Endothelial cell (in vitro differentiated cells): ENCODE measurements around the gene RINL. TPM values are rescaled to one million over a fixed set of nuclear protein-coding genes. Genes with fewer than 3 reads are reported as not detected.

Experiments used
- DNase-seq: peaks from one replicate; pipeline ENCODE4 v3.0.0; 2021; ENCODE audit warnings: low spot score
- H3K27ac Mint-ChIP-seq: one replicate; pipeline ENCODE4 v1.8.0; 2021; ENCODE audit warnings: mixed read lengths, inconsistent platforms; ENCODE audit not compliant: unreplicated experiment
- H3K27me3 Mint-ChIP-seq: one replicate; pipeline ENCODE4 v1.8.0; 2021; ENCODE audit warnings: mild to moderate bottlenecking, moderate library complexity, mixed read lengths, inconsistent platforms; ENCODE audit not compliant: unreplicated experiment
- H3K36me3 Mint-ChIP-seq: one replicate; pipeline ENCODE4 v1.8.0; 2021; ENCODE audit warnings: mild to moderate bottlenecking, low read depth, mixed read lengths, inconsistent platforms; ENCODE audit not compliant: unreplicated experiment
- H3K4me1 Mint-ChIP-seq: one replicate; pipeline ENCODE4 v1.8.0; 2021; ENCODE audit warnings: mild to moderate bottlenecking, mixed read lengths, inconsistent platforms; ENCODE audit not compliant: unreplicated experiment
- H3K4me3 Mint-ChIP-seq: one replicate; pipeline ENCODE4 v1.8.0; 2021; ENCODE audit warnings: mild to moderate bottlenecking, mixed read lengths, inconsistent platforms; ENCODE audit not compliant: unreplicated experiment
- H3K9me3 Mint-ChIP-seq: one replicate; pipeline ENCODE4 v1.8.0; 2021; ENCODE audit warnings: mixed read lengths, inconsistent platforms; ENCODE audit not compliant: unreplicated experiment
- CTCF ChIP-seq: fragments of 200-600 bp; sonication (generic); IDR thresholded peaks from one replicate; pipeline ENCODE4 v1.5.0; 2021; ENCODE audit warnings: antibody characterized with exemption; ENCODE audit not compliant: unreplicated experiment
- total RNA-seq: library from RNA; stranded (reverse); fragmentation: NEBNext Ultra II Directional; extraction: Animal tissue kit (Norgen Biotek cat#: 25700); gene quantifications from one replicate; pipeline ENCODE4 v1.2.1, GENCODE V29; 2021; ENCODE audit not compliant: unreplicated experiment

The RINL gene
- total RNA-seq, 1 donor from 2014 or later: 5.6 TPM

- no peak for TF ChIP-seq CTCF
- no peak overlapping the region for H3K4me3 Mint-ChIP-seq
- H3K4me1 Mint-ChIP-seq: peaks cover 12% of the 10 kb centered on the region
- H3K36me3 Mint-ChIP-seq: peaks cover 15% of the 10 kb centered on the region
- no peak overlapping the region for H3K27ac Mint-ChIP-seq
- peaks cover 5% of the 10 kb centered on the region for H3K27me3 Mint-ChIP-seq
- no peaks in the 10 kb centered on the region for H3K9me3 Mint-ChIP-seq
- DNase-seq: no peak
Observed at GRCh38 chr19:38920602-38921419, 42.7 kb upstream of the RINL start.

GRCh38 chr19:38919837-38920601 is 41.9 kb upstream of the RINL start:
- no peak for TF ChIP-seq CTCF
- Mint-ChIP-seq H3K36me3 (peaks cover 10% of the 10 kb centered on the region), H3K27ac (no peak overlapping the region), H3K4me3 (no peak overlapping the region), H3K9me3 (no peaks in the 10 kb centered on the region), H3K27me3 (peaks cover 5% of the 10 kb centered on the region), H3K4me1 (peaks cover 12% of the 10 kb centered on the region)
- no peak for DNase-seq

- no peak for DNase-seq
Observed at GRCh38 chr19:38918526-38918925, 40.5 kb upstream of the RINL start.

GRCh38 chr19:38917921-38918491 is 39.9 kb upstream of the RINL start:
- H3K27ac Mint-ChIP-seq: no peak overlapping the region
- H3K4me3 Mint-ChIP-seq: no peak overlapping the region
- peak; percentile 38 for DNase-seq
- H3K36me3 Mint-ChIP-seq: peaks cover 4% of the 10 kb centered on the region
- peaks cover 15% of the 10 kb centered on the region for H3K4me1 Mint-ChIP-seq
- no peak for TF ChIP-seq CTCF
- peaks cover 10% of the 10 kb centered on the region for H3K27me3 Mint-ChIP-seq
- no peaks in the 10 kb centered on the region for H3K9me3 Mint-ChIP-seq

More at GRCh38 chr19:38918526-38918925, 40.5 kb upstream of the RINL start:
- peaks cover 4% of the 10 kb centered on the region for H3K36me3 Mint-ChIP-seq
- H3K4me3 Mint-ChIP-seq: no peak overlapping the region
- TF ChIP-seq CTCF: no peak
- H3K4me1 Mint-ChIP-seq: peaks cover 15% of the 10 kb centered on the region
- H3K9me3 Mint-ChIP-seq: no peaks in the 10 kb centered on the region
- peaks cover 10% of the 10 kb centered on the region for H3K27me3 Mint-ChIP-seq
- no peak overlapping the region for H3K27ac Mint-ChIP-seq
